ENCODE measurements around the gene KRTAP10-1. TPM values are rescaled to one million over a fixed set of nuclear protein-coding genes. Genes with fewer than 3 reads are reported as not detected.

KRTAP10-1 gene
- polyA plus RNA-seq, 2 of the 4 experiments (the other 2 are of a cell fraction), result not detected

GRCh38 chr21:44518686-44519085, 21.3 kb downstream of the KRTAP10-1 start:
- FAIRE-seq (no peak), ATAC-seq (no peak), DNase-seq (ENCODE audit: low read depth in 1 of 2, low spot score in 1 of 2) (no peak)
- H3K27ac ChIP-seq, result no peak overlapping the region
- 45% methylated on average over 11 of the region's 12 CpGs for whole genome bisulfite sequencing (ENCODE audit: missing lambda C conversion rate)
- H3K4me1 ChIP-seq, result no peaks in the 10 kb centered on the region
- ChIA-PET CTCF (interaction anchor here (0.6 to 1.8 kb wide), 3 partner anchors 15 to 274 kb away, joined by 3 to 5 read pairs (median 3); no protein-coding TSS in a partner anchor), POLR2A (no interaction called here)
- no peak for TF ChIP-seq NFE2L2 (conservative IDR thresholded peaks at IDR 0.05; ENCODE audit: low read length)
- TF ChIP-seq MAX (IDR thresholded peaks at IDR 0.05), result no peak
- TF ChIP-seq RARB (CRISPR knock-in tag; IDR thresholded peaks at IDR 0.05), result no peak
- TF ChIP-seq POLR2A (IDR thresholded peaks at IDR 0.05; ENCODE audit: low read length), result no peak
- TF ChIP-seq, protein P1, sequence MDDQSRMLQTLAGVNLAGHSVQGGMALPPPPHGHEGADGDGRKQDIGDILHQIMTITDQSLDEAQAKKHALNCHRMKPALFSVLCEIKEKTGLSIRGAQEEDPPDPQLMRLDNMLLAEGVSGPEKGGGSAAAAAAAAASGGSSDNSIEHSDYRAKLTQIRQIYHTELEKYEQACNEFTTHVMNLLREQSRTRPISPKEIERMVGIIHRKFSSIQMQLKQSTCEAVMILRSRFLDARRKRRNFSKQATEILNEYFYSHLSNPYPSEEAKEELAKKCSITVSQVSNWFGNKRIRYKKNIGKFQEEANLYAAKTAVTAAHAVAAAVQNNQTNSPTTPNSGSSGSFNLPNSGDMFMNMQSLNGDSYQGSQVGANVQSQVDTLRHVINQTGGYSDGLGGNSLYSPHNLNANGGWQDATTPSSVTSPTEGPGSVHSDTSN (IDR thresholded peaks at IDR 0.05), result no peak
- TF ChIP-seq EHF (CRISPR knock-in tag; IDR thresholded peaks at IDR 0.05), result no peak
- no peak for TF ChIP-seq HMGXB4 (CRISPR knock-in tag; IDR thresholded peaks at IDR 0.05; ENCODE audit: borderline replicate concordance)
- no peak for TF ChIP-seq NR3C1 (IDR thresholded peaks at IDR 0.05)
- no peak for TF ChIP-seq CTCF (IDR thresholded peaks at IDR 0.05)
- TF ChIP-seq, protein P2, sequence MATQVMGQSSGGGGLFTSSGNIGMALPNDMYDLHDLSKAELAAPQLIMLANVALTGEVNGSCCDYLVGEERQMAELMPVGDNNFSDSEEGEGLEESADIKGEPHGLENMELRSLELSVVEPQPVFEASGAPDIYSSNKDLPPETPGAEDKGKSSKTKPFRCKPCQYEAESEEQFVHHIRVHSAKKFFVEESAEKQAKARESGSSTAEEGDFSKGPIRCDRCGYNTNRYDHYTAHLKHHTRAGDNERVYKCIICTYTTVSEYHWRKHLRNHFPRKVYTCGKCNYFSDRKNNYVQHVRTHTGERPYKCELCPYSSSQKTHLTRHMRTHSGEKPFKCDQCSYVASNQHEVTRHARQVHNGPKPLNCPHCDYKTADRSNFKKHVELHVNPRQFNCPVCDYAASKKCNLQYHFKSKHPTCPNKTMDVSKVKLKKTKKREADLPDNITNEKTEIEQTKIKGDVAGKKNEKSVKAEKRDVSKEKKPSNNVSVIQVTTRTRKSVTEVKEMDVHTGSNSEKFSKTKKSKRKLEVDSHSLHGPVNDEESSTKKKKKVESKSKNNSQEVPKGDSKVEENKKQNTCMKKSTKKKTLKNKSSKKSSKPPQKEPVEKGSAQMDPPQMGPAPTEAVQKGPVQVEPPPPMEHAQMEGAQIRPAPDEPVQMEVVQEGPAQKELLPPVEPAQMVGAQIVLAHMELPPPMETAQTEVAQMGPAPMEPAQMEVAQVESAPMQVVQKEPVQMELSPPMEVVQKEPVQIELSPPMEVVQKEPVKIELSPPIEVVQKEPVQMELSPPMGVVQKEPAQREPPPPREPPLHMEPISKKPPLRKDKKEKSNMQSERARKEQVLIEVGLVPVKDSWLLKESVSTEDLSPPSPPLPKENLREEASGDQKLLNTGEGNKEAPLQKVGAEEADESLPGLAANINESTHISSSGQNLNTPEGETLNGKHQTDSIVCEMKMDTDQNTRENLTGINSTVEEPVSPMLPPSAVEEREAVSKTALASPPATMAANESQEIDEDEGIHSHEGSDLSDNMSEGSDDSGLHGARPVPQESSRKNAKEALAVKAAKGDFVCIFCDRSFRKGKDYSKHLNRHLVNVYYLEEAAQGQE (IDR thresholded peaks at IDR 0.05), result no peak
- no peak for TF ChIP-seq EP300 (IDR thresholded peaks at IDR 0.05)
- TF ChIP-seq CBX2 (IDR thresholded peaks at IDR 0.05; ENCODE audit: borderline replicate concordance, low read depth), result no peak
- TF ChIP-seq GATA3 (IDR thresholded peaks at IDR 0.05; ENCODE audit: borderline replicate concordance), result no peak
- TF ChIP-seq ZC3H11A (IDR thresholded peaks at IDR 0.05), result no peak
- TF ChIP-seq EHMT2 (IDR thresholded peaks at IDR 0.05; ENCODE audit: low read depth), result no peak
- TF ChIP-seq RAD21 (conservative IDR thresholded peaks at IDR 0.05 in 1 of 2, IDR thresholded peaks at IDR 0.05 in 1 of 2), result no peak
- no peak for TF ChIP-seq PHF8 (IDR thresholded peaks at IDR 0.05; ENCODE audit: borderline replicate concordance, low read depth)
- H3K4me2 ChIP-seq, result no peak overlapping the region
- no peak overlapping the region for H3K4me3 ChIP-seq
- no peaks in the 10 kb centered on the region for H3K9me3 ChIP-seq

Measured in A549 (cell line).